ENCODE measurements around the gene XCL1.
A peak's percentile ranks its signal among the peaks of the same experiment; 100 is the strongest.
"Not testable (repeated sequence)": the region's sequence is repeated elsewhere in the genome, so short reads cannot be mapped to it uniquely, and the experiment has no call there.

XCL1 gene

DNA sequence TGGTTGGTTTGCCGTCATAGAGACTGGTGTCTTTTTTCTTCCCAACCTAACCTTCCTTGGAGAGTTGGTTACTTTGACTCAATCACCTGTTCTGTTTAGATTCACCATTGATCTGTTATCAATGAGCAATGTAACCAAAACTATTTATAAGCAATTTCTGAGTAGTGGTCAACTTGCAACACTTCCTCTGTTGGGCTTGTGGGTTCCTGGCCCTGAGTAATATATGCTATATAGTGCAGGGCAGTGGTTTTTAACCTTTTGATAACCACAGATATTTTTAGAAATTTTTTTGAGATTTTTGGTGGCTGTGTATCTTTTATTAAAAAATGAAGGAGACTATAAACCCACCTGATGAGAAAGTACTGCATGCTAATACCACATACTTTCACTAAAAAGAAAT lies 9.4 kb upstream of the XCL1 start:
- DNase-seq (ENCODE audit: low spot score) (no peak), FAIRE-seq (no peak)

GRCh38 chr1:168567568-168567967 lies 8.8 kb upstream of the XCL1 start:
- no peak for DNase-seq (ENCODE audit: low spot score)
- no peak for FAIRE-seq

DNA sequence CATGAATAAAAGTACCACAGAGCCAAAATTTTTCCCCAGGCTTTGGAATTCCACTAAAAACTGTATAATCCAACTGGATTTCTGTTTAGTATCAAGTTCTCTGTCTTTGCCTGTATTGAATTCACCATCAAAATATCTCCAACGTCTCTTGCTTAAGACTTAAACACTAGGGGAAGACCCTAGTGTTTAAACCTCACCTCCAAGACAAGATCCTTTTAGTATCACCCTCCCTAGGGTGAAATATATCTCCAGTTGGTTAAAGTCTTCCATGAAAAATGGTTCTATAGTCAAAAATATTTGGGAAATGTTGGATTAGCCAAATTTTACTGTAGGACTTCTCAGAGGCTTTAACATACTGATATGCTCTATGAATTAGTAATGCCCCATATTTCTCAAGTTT lies 8.1 kb upstream of the XCL1 start:
- FAIRE-seq (no peak), DNase-seq (ENCODE audit: low spot score) (no peak)

GRCh38 chr1:168570652-168571051 lies 5.8 kb upstream of the XCL1 start:
- no peak for DNase-seq (ENCODE audit: low spot score)
- FAIRE-seq, result no peak

DNA sequence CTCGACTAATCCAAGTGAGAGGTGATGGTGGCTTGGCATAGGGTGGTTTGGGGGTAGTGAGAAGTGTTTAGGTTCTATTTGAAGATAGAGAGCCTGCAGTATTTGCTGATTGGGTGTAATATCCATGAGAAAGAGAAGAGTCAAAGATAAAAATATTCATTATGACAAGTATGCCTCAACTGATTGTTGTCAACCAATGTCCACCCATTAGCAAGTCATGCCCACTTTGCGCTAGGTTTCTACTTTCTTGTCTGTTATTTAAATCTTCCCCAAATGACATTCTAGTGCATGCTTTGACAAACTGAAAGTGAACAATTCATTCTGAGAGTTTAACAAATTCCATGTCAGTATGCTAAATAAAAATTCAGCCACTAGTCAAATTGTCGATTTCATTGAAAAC lies 3.8 kb upstream of the XCL1 start:
- no peak for FAIRE-seq

DNA sequence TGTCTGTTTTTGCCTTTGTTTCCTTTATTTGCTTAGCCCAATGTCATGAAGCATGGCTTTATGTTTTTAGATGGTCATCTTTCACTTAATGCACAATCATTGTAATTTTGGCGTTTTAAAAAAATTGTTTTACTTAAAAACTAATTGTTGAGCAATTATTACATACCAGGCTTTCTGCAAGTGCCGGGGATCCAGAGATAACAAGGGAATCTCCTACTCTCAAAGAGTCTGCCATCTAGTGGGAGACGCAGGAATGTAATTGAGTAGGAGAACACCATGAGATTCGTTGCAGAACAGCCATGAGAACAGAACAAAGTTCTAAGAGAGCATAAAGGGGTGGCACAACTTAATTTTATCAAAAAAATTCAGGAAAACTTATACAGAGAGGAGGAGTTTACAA lies 2.2 kb upstream of the XCL1 start:
- FAIRE-seq, result peak; percentile 89
- DNase-seq (ENCODE audit: low spot score), result not testable (repeated sequence)

More for the DNA sequence above, 3.8 kb upstream of the XCL1 start:
- DNase-seq (ENCODE audit: low spot score), result no peak

- not testable (repeated sequence) for FAIRE-seq
These were observed 2.3 kb downstream of the XCL1 start for GRCh38 chr1:168578531-168579185.

GRCh38 chr1:168580290-168580689 lies 3.9 kb downstream of the XCL1 start:
- DNase-seq (ENCODE audit: low spot score); FAIRE-seq: not testable (repeated sequence)

More at GRCh38 chr1:168578531-168579185, 2.3 kb downstream of the XCL1 start:
- not testable (repeated sequence) for DNase-seq (ENCODE audit: low spot score)

GRCh38 chr1:168580991-168581390 lies 4.6 kb downstream of the XCL1 start:
- not testable (repeated sequence) for FAIRE-seq; DNase-seq (ENCODE audit: low spot score)

DNA sequence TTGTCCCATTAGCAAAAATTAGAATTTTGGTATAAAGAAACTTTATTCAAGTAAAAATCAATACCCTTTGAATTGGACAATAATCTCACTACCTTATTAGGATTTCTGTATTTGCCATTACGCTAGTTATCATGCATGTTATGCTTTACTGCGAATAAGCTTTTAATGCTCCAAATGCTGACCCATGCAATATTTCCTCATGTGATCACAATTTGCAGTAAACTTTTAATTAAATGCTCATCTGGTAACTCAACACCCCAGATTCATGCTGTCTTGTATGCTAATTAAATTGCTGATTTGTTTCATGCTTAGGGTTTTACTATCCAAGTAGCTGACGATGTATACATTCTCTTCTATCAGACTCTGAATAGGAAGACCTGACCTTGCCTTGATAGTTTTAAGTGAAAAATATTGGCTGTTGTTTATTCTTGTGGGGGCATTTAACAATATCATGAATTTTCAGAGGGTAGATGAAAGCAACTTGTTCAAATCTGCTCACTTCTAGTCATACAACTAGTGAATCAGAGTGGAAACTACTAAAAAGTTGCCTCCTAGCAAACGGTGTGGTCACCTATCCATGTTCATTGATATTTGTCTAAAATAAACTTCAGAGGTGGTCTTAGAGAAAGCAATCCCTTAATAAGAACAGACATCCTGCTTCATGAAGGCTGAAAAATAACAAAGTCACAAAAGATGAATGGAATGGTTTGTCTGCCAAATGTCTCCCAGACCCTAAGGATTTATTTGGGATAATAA lies 5.6 kb downstream of the XCL1 start:
- FAIRE-seq, result no peak
- no peak for DNase-seq (ENCODE audit: low spot score)

GRCh38 chr1:168582688-168583336 lies 6.4 kb downstream of the XCL1 start:
- no peak for DNase-seq (ENCODE audit: low spot score)
- FAIRE-seq, result no peak

GRCh38 chr1:168583571-168583970 lies 7.2 kb downstream of the XCL1 start:
- peak; percentile 45 for FAIRE-seq
- peak; percentile 40 for DNase-seq (ENCODE audit: low spot score)

DNA sequence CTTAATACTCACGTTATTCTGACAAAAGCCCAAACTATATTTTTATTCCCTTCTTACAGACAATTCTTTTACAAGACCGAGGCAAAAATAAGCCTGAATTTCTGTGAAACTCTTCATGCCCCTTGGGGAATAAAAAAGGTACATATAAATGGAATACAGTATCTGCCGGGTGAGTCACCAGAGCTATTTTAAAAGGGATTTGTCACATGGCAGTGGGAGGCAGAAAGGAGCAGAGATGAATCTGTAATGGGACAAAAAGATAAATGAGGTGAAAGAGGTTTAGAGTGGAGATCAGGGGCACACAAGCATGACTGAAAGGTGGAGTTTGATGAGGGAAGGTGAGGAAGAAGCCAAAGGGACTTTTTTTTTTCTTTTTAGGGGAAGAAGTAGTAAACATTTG lies 8.8 kb downstream of the XCL1 start:
- DNase-seq (ENCODE audit: low spot score), result peak; percentile 24

GRCh38 chr1:168585937-168586336 lies 9.5 kb downstream of the XCL1 start:
- DNase-seq (ENCODE audit: low spot score) (no peak), FAIRE-seq (no peak)

More for the DNA sequence above, 8.8 kb downstream of the XCL1 start:
- peak; percentile 74 for FAIRE-seq

DNA sequence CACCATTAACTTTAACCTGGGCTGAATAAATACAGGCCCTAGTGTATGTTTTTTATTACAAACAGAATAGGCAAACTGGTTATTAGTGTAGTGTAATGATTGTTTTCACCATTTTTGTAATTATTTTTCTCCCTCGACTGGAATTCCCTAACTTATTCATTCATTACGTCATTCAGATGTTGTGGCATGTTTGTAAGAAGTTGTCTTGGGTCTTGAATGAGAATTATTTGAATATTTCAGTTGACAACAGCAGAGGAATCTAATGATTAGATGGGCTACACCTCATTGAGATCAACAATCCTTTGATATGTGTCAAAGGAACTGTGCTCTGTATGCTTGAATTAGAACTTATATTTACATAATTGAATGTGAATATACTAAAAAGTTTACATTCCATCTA lies 12.8 kb downstream of the XCL1 start:
- DNase-seq (ENCODE audit: low spot score) (no peak), FAIRE-seq (no peak)

GRCh38 chr1:168591066-168591465 lies 14.7 kb downstream of the XCL1 start:
- FAIRE-seq (no peak), DNase-seq (ENCODE audit: low spot score) (no peak)

DNA sequence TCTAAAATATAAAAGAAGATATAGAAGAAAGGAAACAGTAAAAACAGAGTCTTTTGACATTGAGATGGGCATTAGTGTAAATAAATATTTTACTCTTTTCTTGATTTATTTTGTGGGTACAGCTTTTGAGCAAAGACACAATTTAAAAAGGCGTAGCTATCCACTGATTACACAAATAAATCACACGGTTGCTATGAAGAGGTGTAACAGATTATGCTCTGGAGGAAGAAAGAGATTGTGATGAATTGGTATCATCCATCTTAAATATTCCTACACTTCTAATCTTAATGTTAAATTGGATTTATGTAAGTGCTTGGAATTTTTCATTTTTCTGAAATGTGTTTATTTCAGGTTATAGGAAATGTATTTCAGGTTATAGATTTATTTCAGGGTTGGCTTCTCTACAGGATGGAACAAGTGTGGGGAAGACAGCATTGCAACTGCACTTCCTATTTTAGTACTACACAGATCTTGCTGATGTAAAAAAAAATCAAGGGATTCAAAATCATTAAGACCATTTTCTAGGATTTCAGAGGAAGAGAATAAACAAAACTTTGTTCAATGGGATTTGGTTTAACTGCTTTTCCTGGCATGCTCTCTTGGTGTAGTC lies 15.3 kb downstream of the XCL1 start:
- no peak for FAIRE-seq
- DNase-seq (ENCODE audit: low spot score), result no peak

DNA sequence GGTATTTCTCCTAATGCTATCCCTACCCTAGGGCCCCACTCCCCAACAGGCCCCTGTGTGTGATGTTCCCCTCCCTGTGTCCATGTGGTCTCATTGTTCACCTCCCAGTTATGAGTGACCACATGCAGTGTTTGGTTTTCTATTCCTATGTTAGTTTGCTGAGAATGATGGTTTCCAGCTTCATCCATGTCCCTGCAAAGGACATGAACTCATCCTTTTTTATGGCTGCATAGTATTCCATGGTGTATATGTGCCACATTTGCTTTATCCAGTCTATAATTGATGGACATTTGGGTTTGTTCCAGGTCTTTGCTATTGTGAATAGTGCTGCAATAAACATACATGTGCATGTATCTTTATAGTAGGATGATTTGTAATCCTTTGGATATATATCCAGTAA lies 19.0 kb downstream of the XCL1 start:
- not testable (repeated sequence) for DNase-seq (ENCODE audit: low spot score); FAIRE-seq

GRCh38 chr1:168598125-168598524 lies 21.7 kb downstream of the XCL1 start:
- FAIRE-seq (no peak), DNase-seq (ENCODE audit: low spot score) (no peak)

DNA sequence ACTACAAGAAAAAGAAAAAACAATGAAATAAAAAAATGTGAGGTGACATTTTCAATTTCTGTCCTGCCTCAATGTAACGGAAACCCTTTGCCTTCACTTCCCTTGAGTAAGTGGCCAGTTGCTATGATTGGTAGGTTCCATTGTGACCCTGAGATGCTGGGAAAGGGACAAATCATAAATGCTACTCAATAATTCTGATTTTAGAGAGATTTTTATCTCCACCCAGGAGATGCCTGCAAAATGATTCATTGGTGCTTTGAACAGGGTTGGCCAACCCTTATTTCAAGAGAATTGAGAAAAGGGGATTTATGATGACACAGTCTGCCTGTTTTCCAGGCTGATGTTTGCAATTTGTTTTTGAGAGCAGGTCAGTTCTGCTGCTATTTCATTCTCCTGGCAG lies 22.5 kb downstream of the XCL1 start:
- DNase-seq (ENCODE audit: low spot score) (no peak), FAIRE-seq (no peak)

- DNase-seq (ENCODE audit: low spot score) (no peak), FAIRE-seq (no peak)
These were observed 23.2 kb downstream of the XCL1 start for GRCh38 chr1:168599641-168600040.

- DNase-seq (ENCODE audit: low spot score) (no peak), FAIRE-seq (no peak)
These were observed 24.6 kb downstream of the XCL1 start for GRCh38 chr1:168601051-168601450.
